Activated CD8-positive, alpha-beta memory T cell treated with anti-CD3 and anti-CD28 coated beads, Interleukin-2, amount 50 U/mL, for 1 hour (primary cell): ENCODE data around the gene MTURN.

Experiments used
- DNase-seq: peaks from one replicate; pipeline ENCODE4 v3.0.0-alpha.2; 2020; ENCODE audit errors: extremely low read depth

The MTURN gene

GRCh38 chr7:30136117-30136731 is 1.4 kb downstream of the MTURN start:
- no peak for DNase-seq

GRCh38 chr7:30136743-30137485 is 2.1 kb downstream of the MTURN start:
- DNase-seq, result no peak

GRCh38 chr7:30139836-30140384 is 5.1 kb downstream of the MTURN start:
- DNase-seq, result no peak

- DNase-seq, result no peak
Measured at GRCh38 chr7:30140456-30140855, 5.7 kb downstream of the MTURN start.

- no peak for DNase-seq
Measured at GRCh38 chr7:30142710-30143109, 7.9 kb downstream of the MTURN start.

DNA sequence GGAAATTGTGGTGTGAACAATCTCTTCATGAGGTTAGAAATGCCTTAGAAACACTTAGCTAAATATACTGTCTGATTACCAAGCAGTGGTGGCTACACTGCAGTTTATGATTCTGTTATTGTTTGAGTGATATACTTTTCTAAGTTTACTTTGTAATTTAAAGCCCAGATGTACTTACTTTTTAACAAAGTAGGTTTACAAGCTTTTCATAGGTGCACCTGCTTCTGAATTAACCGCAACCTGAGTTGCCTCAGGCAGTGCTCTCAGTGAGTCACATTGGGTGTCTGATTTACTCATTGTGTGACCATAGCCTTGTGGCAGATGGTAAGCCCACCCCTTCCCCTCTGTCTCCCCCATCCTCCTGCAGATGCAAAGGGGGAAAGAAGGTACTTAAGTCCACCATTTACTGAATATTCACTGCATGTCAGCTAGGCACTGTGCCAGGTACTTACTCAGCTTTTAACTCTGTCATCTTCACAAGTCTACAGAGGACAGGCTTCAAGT is 9.0 kb downstream of the MTURN start:
- no peak for DNase-seq

DNA sequence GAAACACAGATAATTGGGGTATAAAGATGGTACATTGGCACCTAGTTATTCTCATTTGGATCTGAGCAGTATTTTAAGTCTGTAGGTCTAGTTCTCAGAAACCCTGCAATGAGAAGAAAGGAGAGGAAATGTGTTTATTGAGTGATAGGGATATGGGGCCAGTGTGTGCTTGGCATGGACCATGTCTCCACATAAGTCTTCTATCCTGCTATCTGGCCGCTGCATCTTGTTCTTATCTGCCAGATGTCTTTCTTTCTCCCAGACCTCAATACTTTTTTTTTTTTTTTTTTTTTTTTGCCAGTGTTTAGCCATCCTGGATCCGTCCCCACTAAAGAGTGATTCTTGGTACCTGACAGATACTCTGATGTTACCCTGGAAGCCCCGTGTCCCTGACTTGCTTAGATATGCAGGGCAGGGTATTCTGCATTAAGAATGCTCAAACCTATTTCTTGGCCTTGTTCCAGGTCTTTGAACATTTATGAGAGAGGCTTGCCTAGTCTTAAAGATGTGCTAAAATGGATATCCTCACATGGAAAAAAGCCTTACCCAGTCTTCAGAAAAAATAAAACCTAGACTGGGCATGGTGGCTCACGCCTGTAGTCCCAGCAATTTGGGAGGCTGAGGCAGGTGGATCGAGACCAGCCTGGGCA is 10.0 kb downstream of the MTURN start:
- no peak for DNase-seq

GRCh38 chr7:30145426-30145970 is 10.7 kb downstream of the MTURN start:
- DNase-seq, result no peak

DNA sequence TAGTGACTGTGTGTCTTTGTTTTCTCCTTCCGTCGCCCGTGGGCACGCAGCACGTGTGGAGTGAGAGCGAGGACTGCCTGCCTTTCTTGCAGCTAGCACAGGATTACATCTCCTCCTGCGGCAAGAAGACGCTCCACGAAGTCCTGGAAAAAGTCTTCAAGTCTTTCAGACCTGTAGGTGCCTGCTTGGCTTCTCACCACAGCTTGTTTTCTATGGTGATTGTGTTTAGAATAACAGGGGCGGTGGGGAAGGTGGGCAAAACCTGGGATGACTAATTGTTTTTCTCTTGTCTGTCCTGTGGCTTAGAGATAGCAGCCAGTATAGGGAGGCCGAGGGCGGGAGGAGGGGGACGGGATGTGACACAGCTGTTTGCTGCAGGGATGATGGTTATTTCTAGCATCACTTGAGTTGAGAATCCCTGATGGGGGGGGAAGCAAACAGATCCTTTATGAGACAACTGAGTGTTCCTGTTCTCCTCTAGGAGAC is 11.4 kb downstream of the MTURN start:
- no peak for DNase-seq

DNA sequence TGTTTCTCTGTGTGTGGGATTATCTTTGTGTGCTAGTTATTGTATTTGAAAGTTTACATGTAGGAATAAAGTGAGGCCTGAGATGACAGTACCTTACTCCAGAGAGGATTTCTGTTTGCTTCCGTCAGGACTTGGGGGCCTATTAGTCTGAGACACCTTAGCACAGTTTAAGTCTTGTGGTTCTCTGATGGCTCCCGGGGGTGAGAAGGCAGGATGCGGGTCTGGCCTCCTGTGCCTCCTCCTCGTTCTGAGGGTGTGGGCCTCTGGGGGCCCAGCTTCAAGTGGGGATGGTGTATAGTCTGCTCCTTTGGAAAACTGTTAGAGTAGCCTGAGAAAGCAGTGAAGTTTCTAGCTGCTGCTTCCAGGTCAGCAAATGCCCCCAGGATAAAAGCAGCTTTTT is 12.4 kb downstream of the MTURN start:
- no peak for DNase-seq

GRCh38 chr7:30147785-30148184 is 13.0 kb downstream of the MTURN start:
- DNase-seq, result no peak

- DNase-seq, result no peak
Measured at GRCh38 chr7:30148426-30148825, 13.6 kb downstream of the MTURN start.

GRCh38 chr7:30148951-30149459 is 14.2 kb downstream of the MTURN start:
- no peak for DNase-seq

GRCh38 chr7:30149640-30150272 is 15.0 kb downstream of the MTURN start:
- no peak for DNase-seq

DNA sequence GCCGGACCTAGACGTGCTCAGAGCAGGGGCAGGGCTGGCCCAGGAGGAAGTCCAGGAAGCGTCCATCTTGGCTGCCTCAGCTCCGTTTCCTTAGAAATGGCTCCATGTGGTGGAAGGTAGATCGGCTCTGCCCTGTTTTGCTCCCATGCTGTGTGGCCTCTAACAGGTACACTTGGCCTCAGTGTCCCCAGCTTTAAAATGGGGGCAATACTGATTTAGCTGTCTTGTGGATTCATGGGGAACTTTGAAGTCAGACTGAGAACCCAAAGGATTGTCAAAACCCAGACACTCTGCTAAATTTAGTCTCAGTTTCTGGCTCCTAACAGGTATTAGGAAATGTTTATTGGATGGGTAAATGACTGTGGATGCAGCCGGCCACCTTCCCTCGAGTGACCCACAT is 15.9 kb downstream of the MTURN start:
- no peak for DNase-seq

- DNase-seq, result no peak
Measured at GRCh38 chr7:30154111-30154587, 19.4 kb downstream of the MTURN start.

DNA sequence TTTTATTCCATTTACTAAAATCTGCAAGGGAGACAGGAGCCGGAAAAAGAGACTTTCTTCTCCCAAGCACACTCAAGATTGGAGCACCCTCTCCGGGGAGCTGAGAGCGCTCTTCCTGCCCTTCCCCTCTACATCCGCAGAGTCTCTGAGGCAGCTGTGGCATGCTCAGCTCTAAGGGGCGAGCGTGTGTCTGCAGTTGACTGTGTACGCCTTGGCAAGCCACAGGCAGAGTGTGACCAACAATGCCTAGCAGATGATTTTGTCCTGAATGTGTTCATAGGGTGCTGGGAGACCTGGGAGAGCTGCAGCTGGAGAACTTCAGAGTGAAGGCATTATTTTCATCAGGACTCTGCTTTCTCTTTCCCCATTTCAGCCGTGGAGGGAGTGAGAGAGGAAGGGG is 20.7 kb downstream of the MTURN start:
- DNase-seq, result no peak

DNA sequence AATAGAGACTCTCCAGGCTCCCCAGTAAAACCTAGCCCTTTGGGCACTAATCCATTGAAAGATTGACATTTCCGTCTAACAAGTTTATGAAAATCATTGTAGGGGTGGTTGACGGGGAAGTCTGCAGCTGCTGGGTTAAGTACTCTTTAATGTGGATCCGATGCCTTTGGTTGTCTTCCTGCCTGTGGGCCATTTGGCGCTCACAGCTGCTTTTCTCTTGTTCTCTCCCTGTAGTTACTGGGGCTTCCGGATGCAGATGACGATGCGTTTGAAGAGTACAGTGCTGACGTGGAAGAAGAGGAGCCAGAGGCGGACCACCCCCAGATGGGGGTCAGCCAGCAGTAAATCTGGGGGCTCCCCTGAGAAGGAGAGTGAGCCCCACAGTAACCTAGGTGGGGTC is 22.4 kb downstream of the MTURN start:
- DNase-seq, result no peak

DNA sequence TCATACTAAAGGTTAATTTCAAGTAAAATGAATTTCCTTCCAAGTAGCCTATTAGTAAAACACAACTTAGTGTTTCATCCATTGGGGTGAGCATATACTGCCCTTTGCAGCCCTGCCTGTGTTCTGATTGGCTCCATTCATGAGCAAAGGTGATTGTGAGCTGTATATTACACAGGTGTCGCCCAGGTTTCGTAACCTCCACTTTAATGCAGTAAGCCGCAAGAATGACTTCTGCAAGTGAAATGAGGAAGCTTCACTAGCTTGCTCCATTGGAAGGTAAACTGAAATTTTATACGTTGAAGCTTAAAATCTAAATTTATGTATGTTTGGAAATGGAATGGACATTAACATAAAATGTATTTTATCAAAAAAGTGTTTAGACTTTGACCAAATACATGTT is 24.4 kb downstream of the MTURN start:
- no peak for DNase-seq

DNA sequence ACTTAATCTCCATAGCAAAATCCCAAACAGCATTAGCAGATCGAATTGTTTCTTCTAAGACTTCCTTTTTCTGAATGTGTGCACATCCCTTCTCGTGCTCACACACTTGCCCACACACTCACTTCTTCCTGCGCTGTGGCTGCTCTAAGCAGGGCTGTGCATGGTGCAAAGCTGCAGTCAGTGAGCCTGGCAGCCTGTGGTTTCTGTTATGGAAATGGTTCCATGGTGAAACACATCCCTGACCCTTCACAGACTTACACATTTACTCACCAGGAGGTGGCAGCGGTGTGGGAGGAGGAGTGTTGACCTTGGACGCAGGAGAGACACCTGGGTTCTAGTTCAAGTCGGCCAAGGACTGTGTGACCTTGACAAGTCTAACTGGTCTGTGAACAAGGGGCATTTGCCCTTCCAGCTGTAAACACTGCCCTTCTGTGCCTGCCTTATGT is 24.9 kb downstream of the MTURN start:
- DNase-seq, result no peak

DNA sequence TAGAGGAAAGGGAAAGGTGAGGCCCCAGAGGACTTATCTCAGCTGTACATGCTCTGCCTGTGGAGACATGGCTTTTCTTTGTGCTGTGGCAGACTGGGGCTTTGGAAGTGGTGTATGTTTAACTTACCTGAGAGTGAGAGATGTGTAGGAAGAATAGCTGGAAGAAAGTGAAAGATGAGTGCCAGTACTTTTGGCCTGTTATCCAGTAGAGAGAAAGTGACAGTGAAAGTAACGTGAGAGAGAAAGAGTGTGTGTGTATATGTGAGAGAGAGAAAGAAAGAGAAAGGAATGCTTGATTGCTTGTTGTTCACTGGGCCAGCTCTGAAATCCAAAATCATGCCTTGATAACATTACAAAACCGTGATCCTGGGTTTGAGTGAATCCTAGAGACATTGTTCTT is 25.5 kb downstream of the MTURN start:
- DNase-seq, result no peak
